Peyer's patch (tissue), 4 donors: ENCODE results near the gene SOX5.

Experiments
- POLR2A ChIP-seq, 2 donors: fragments of 450-650 bp; IDR thresholded peaks; one replicate each; pipeline ENCODE4 v1.5.1; 2017; ENCODE audit warnings: antibody characterized with exemption in 2 of 2, mild to moderate bottlenecking in 2 of 2, moderate library complexity in 2 of 2
- TF ChIP-seq, protein P1 (sequence below), 6 experiments: fragments of 450-650 bp in 4 of 6; fragments of 200-600 bp in 2 of 6; sonication (generic) in 1 of 6; IDR thresholded peaks; one replicate each; pipeline ENCODE4 v1.5.1; 2017 to 2019; ENCODE audit warnings: antibody characterized with exemption in 6 of 6, mild to moderate bottlenecking in 3 of 6, moderate library complexity in 1 of 6

DNA sequence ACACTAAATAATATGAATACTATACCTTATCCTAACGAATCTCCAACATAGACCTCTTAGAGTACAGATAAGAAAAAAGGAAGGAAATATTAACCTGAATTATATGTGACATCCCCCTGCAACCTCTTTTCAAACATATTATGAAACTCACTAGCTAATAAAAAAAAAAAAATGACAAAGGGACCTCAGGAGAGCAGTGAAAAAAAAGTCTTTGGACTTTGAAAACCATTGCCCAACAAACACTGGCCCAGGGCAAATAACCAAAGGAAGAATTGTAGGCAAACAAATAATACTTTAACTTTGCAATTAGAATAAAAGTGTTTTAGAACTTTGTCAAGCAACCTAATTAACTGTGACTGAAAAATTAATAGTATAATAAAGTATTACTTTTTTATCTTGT, 7.7 kb downstream of the SOX5 start:
- TF ChIP-seq, protein P1, sequence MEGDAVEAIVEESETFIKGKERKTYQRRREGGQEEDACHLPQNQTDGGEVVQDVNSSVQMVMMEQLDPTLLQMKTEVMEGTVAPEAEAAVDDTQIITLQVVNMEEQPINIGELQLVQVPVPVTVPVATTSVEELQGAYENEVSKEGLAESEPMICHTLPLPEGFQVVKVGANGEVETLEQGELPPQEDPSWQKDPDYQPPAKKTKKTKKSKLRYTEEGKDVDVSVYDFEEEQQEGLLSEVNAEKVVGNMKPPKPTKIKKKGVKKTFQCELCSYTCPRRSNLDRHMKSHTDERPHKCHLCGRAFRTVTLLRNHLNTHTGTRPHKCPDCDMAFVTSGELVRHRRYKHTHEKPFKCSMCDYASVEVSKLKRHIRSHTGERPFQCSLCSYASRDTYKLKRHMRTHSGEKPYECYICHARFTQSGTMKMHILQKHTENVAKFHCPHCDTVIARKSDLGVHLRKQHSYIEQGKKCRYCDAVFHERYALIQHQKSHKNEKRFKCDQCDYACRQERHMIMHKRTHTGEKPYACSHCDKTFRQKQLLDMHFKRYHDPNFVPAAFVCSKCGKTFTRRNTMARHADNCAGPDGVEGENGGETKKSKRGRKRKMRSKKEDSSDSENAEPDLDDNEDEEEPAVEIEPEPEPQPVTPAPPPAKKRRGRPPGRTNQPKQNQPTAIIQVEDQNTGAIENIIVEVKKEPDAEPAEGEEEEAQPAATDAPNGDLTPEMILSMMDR (IDR thresholded peaks at IDR 0.05): no peak
- no peak for TF ChIP-seq POLR2A (IDR thresholded peaks at IDR 0.05)
